ENCODE data around the gene MRRF. TPM values are rescaled to one million over a fixed set of nuclear protein-coding genes. Genes with fewer than 3 reads are reported as not detected.
A peak's percentile ranks its signal among the peaks of the same experiment; 100 is the strongest.

MRRF gene
- polyA plus RNA-seq, 1 donor, result 59.7 TPM

DNA sequence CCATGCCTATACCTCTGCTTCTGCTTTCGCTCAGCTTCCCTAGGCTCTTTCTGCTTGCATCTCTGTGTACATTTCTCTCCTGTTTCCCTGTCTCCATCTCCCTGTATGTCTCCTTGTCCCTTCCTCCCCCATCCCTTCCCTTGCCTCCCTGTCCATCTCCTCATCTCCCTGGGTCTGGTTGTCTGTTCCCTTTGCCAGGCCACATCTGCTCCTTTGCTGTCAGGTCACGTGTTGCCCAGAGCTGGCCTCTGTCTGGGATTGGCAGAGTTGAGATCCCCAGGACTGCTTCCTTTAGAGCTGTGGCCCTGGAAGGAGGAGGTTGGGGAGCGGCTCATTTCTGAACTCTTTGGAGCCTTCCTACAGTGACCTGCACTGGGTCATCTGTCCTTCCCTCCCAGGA, 74.3 kb downstream of the MRRF start:
- Histone ChIP-seq H3K4me1 (ENCODE audit: control insufficient read depth, insufficient read depth, low read length) (no peaks in the 10 kb centered on the region), H3K27me3 (ENCODE audit: control insufficient read depth, insufficient read depth, low read length) (peaks cover 43% of the 10 kb centered on the region), H3K9me3 (ENCODE audit: control insufficient read depth, low read depth, low read length) (no peaks in the 10 kb centered on the region), H3K4me3 (ENCODE audit: low read length) (no peak overlapping the region), H3K27ac (ENCODE audit: low read length) (no peak overlapping the region), H3K36me3 (ENCODE audit: control insufficient read depth, insufficient read depth, low read length) (no peaks in the 10 kb centered on the region)
- no peak for DNase-seq
- WGBS (ENCODE audit: insufficient coverage, low lambda C conversion rate), result 100% methylated on average over 1 of the region's 3 CpGs

- H3K27ac ChIP-seq (ENCODE audit: low read length), result no peak overlapping the region
- H3K36me3 ChIP-seq (ENCODE audit: control insufficient read depth, insufficient read depth, low read length), result no peaks in the 10 kb centered on the region
- H3K4me1 ChIP-seq (ENCODE audit: control insufficient read depth, insufficient read depth, low read length), result no peaks in the 10 kb centered on the region
- H3K4me3 ChIP-seq (ENCODE audit: low read length), result no peak overlapping the region
- H3K9me3 ChIP-seq (ENCODE audit: control insufficient read depth, low read depth, low read length), result no peaks in the 10 kb centered on the region
- no CpG with 5 or more reads among the region's 5 CpGs for WGBS (ENCODE audit: insufficient coverage, low lambda C conversion rate)
- DNase-seq, result no peak
- H3K27me3 ChIP-seq (ENCODE audit: control insufficient read depth, insufficient read depth, low read length), result peaks cover 43% of the 10 kb centered on the region
Observed at GRCh38 chr9:122339579-122339978, 74.9 kb downstream of the MRRF start.

DNA sequence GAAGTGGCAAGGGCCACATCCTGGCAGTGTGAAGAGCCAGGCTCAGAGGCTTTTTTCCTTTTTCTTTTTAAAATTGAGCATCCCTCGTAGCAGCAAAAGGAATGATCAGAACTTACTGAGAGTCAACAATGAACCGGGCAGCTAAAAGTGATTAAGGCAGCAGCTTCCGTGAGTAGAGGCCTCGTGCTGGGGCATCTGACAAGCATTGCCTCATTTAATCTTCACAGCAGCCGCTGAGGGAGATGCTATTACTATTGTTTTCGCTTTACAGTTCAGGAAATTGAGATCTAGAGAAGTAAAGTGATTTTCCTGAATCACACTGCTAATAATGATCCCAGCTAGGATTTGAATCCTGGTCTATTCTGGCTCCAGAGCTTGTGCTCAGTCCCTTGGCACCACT, 75.5 kb downstream of the MRRF start:
- WGBS (ENCODE audit: insufficient coverage, low lambda C conversion rate), result no CpG with 5 or more reads among the region's 6 CpGs
- Histone ChIP-seq H3K4me1 (ENCODE audit: control insufficient read depth, insufficient read depth, low read length) (no peaks in the 10 kb centered on the region), H3K27ac (ENCODE audit: low read length) (no peak overlapping the region), H3K9me3 (ENCODE audit: control insufficient read depth, low read depth, low read length) (no peaks in the 10 kb centered on the region), H3K36me3 (ENCODE audit: control insufficient read depth, insufficient read depth, low read length) (no peaks in the 10 kb centered on the region), H3K27me3 (ENCODE audit: control insufficient read depth, insufficient read depth, low read length) (peaks cover 47% of the 10 kb centered on the region), H3K4me3 (ENCODE audit: low read length) (no peak overlapping the region)
- DNase-seq, result no peak

- peaks cover 4% of the 10 kb centered on the region for H3K4me1 ChIP-seq (ENCODE audit: control insufficient read depth, insufficient read depth, low read length)
- H3K27ac ChIP-seq (ENCODE audit: low read length), result no peak overlapping the region
- peaks cover 41% of the 10 kb centered on the region for H3K27me3 ChIP-seq (ENCODE audit: control insufficient read depth, insufficient read depth, low read length)
- H3K4me3 ChIP-seq (ENCODE audit: low read length), result no peak overlapping the region
- no peaks in the 10 kb centered on the region for H3K9me3 ChIP-seq (ENCODE audit: control insufficient read depth, low read depth, low read length)
- DNase-seq, result no peak
- 100% methylated on average over 1 of the region's 15 CpGs for WGBS (ENCODE audit: insufficient coverage, low lambda C conversion rate)
- H3K36me3 ChIP-seq (ENCODE audit: control insufficient read depth, insufficient read depth, low read length), result no peaks in the 10 kb centered on the region
Observed at GRCh38 chr9:122342323-122343050, 77.8 kb downstream of the MRRF start.

GRCh38 chr9:122346478-122347347, 82.0 kb downstream of the MRRF start:
- DNase-seq, result peak; percentile 23 to 63
- Histone ChIP-seq H3K27ac (ENCODE audit: low read length) (no peak overlapping the region), H3K27me3 (ENCODE audit: control insufficient read depth, insufficient read depth, low read length) (peaks cover 30% of the 10 kb centered on the region), H3K4me3 (ENCODE audit: low read length) (peak overlapping the region; percentile 38), H3K36me3 (ENCODE audit: control insufficient read depth, insufficient read depth, low read length) (no peaks in the 10 kb centered on the region), H3K9me3 (ENCODE audit: control insufficient read depth, low read depth, low read length) (no peaks in the 10 kb centered on the region), H3K4me1 (ENCODE audit: control insufficient read depth, insufficient read depth, low read length) (peaks cover 11% of the 10 kb centered on the region)
- no CpG with 5 or more reads among the region's 90 CpGs for WGBS (ENCODE audit: insufficient coverage, low lambda C conversion rate)

- no peaks in the 10 kb centered on the region for H3K36me3 ChIP-seq (ENCODE audit: control insufficient read depth, insufficient read depth, low read length)
- peaks cover 11% of the 10 kb centered on the region for H3K4me1 ChIP-seq (ENCODE audit: control insufficient read depth, insufficient read depth, low read length)
- no CpG with 5 or more reads among the region's 16 CpGs for WGBS (ENCODE audit: insufficient coverage, low lambda C conversion rate)
- no peaks in the 10 kb centered on the region for H3K9me3 ChIP-seq (ENCODE audit: control insufficient read depth, low read depth, low read length)
- H3K27ac ChIP-seq (ENCODE audit: low read length), result no peak overlapping the region
- peak in 1 of 2 donors; percentile 48 for DNase-seq
- H3K4me3 ChIP-seq (ENCODE audit: low read length), result peak overlapping the region; percentile 38
- H3K27me3 ChIP-seq (ENCODE audit: control insufficient read depth, insufficient read depth, low read length), result peaks cover 28% of the 10 kb centered on the region
Observed at GRCh38 chr9:122347348-122348287, 82.9 kb downstream of the MRRF start.

DNA sequence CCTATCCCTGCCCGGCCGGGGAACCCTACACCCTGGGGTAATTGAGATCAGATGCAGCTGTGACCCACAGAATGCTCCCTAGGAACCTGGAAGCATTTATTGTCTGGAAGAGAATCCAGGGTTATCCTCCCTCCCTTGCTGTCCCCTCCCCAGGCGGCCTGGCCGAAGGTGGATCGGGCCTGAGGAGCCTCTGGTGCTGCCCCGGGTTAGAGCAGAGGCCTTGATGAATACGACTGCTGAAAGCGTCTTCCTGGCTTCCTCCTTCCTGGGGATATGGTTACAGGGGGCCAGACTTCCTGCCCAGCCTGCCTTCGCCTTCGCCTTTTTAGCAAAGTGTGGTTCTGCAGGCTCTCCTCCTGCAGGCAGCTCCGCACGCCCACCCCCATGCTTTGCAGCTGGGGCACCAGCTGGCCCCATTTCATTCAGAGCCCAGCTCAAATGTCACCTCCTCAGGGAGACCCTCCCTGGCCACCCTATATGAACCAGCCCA, 83.7 kb downstream of the MRRF start:
- H3K36me3 ChIP-seq (ENCODE audit: control insufficient read depth, insufficient read depth, low read length), result no peaks in the 10 kb centered on the region
- no peaks in the 10 kb centered on the region for H3K9me3 ChIP-seq (ENCODE audit: control insufficient read depth, low read depth, low read length)
- peaks cover 28% of the 10 kb centered on the region for H3K27me3 ChIP-seq (ENCODE audit: control insufficient read depth, insufficient read depth, low read length)
- no peak overlapping the region for H3K27ac ChIP-seq (ENCODE audit: low read length)
- no peak for DNase-seq
- no peak overlapping the region for H3K4me3 ChIP-seq (ENCODE audit: low read length)
- WGBS (ENCODE audit: insufficient coverage, low lambda C conversion rate), result no CpG with 5 or more reads among the region's 12 CpGs
- H3K4me1 ChIP-seq (ENCODE audit: control insufficient read depth, insufficient read depth, low read length), result peaks cover 11% of the 10 kb centered on the region

DNA sequence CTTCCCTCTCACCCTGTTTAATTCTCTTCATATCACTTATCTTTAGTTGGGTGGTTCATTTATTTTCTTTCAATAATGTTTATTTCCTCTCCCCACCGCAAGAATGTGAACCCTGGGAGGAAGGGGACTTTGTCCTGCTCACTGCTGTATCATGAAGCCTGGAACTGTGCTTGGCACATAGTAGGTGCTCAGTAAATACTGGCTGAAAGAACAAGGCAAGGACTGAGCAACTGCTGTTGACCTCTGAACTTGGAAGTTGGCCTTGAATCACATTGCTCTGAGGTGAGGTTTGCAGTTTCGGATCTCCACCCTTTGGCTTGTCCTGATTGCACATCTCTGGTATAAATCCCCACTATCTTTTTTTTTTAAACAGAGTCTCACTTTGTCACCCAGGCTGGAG, 84.1 kb downstream of the MRRF start:
- Histone ChIP-seq H3K9me3 (ENCODE audit: control insufficient read depth, low read depth, low read length) (no peaks in the 10 kb centered on the region), H3K4me1 (ENCODE audit: control insufficient read depth, insufficient read depth, low read length) (peaks cover 11% of the 10 kb centered on the region), H3K4me3 (ENCODE audit: low read length) (no peak overlapping the region), H3K27ac (ENCODE audit: low read length) (no peak overlapping the region), H3K36me3 (ENCODE audit: control insufficient read depth, insufficient read depth, low read length) (no peaks in the 10 kb centered on the region), H3K27me3 (ENCODE audit: control insufficient read depth, insufficient read depth, low read length) (peaks cover 28% of the 10 kb centered on the region)
- no CpG with 5 or more reads among the region's 2 CpGs for WGBS (ENCODE audit: insufficient coverage, low lambda C conversion rate)
- DNase-seq, result no peak

DNA sequence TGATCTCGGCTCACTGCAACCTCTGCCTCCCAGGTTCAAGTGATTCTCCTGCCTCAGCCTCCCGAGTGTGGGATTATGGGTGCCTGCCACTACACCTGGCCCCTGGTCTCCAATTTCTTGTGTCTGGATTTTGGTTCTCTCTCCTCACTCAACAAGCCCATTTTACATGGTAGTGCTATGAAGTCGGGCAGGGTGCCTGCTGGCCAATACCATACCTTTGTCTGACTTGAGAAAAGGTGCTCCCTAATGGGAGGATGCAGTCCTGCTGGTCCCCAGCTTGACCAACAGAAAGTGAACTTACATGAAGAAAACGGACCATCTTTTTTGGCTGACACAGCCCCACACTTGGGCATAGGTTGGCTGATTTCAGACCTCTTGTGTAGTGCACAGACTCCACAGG, 84.5 kb downstream of the MRRF start:
- H3K36me3 ChIP-seq (ENCODE audit: control insufficient read depth, insufficient read depth, low read length), result no peaks in the 10 kb centered on the region
- no peak overlapping the region for H3K4me3 ChIP-seq (ENCODE audit: low read length)
- H3K9me3 ChIP-seq (ENCODE audit: control insufficient read depth, low read depth, low read length), result no peaks in the 10 kb centered on the region
- WGBS (ENCODE audit: insufficient coverage, low lambda C conversion rate), result no CpG with 5 or more reads among the region's 4 CpGs
- H3K4me1 ChIP-seq (ENCODE audit: control insufficient read depth, insufficient read depth, low read length), result peaks cover 11% of the 10 kb centered on the region
- no peak for DNase-seq
- H3K27me3 ChIP-seq (ENCODE audit: control insufficient read depth, insufficient read depth, low read length), result peaks cover 28% of the 10 kb centered on the region
- H3K27ac ChIP-seq (ENCODE audit: low read length), result no peak overlapping the region

All from large intestine (tissue), 3 donors.